COLO668 (cell line): ENCODE measurements around the gene ELP1.
A peak's percentile ranks its signal among the peaks of the same experiment; 100 is the strongest.
"Not testable (repeated sequence)": the region's sequence is repeated elsewhere in the genome, so short reads cannot be mapped to it uniquely, and the experiment has no call there.

Source experiments
- DNase-seq: peaks from one replicate; lab custom pipeline; 2025; ENCODE audit not compliant: unreplicated experiment; lab: John Stamatoyannopoulos, UW

Gene ELP1

GRCh38 chr9:108854641-108855528 is 79.0 kb downstream of the ELP1 start:
- no peak for DNase-seq

- DNase-seq: no peak
Measured at GRCh38 chr9:108854094-108854493, 79.8 kb downstream of the ELP1 start.

GRCh38 chr9:108852079-108852478 is 81.8 kb downstream of the ELP1 start:
- no peak for DNase-seq

- DNase-seq: no peak
Measured at GRCh38 chr9:108851138-108851537, 82.8 kb downstream of the ELP1 start.

GRCh38 chr9:108850293-108850897 is 83.5 kb downstream of the ELP1 start:
- DNase-seq: no peak

GRCh38 chr9:108848296-108848695 is 85.6 kb downstream of the ELP1 start:
- DNase-seq: peak; percentile 26

- no peak for DNase-seq
Measured at GRCh38 chr9:108845947-108846346, 88.0 kb downstream of the ELP1 start.

GRCh38 chr9:108845507-108845906 is 88.4 kb downstream of the ELP1 start:
- DNase-seq: no peak

- no peak for DNase-seq
Measured at GRCh38 chr9:108844856-108845255, 89.1 kb downstream of the ELP1 start.

- no peak for DNase-seq
Measured at GRCh38 chr9:108844391-108844790, 89.5 kb downstream of the ELP1 start.

- DNase-seq: no peak
Measured at GRCh38 chr9:108842610-108843295, 91.2 kb downstream of the ELP1 start.

- DNase-seq: not testable (repeated sequence)
Measured at GRCh38 chr9:108839561-108839960, 94.4 kb downstream of the ELP1 start.

- no peak for DNase-seq
Measured at GRCh38 chr9:108838017-108838416, 95.9 kb downstream of the ELP1 start.

- no peak for DNase-seq
Measured at GRCh38 chr9:108837530-108837929, 96.4 kb downstream of the ELP1 start.

GRCh38 chr9:108836781-108837180 is 97.1 kb downstream of the ELP1 start:
- DNase-seq: no peak

- DNase-seq: no peak
Measured at GRCh38 chr9:108836319-108836718, 97.6 kb downstream of the ELP1 start.

GRCh38 chr9:108835831-108836230 is 98.1 kb downstream of the ELP1 start:
- no peak for DNase-seq

GRCh38 chr9:108834959-108835665 is 98.8 kb downstream of the ELP1 start:
- no peak for DNase-seq

- DNase-seq: no peak
Measured at GRCh38 chr9:108832179-108832500, 101.8 kb downstream of the ELP1 start.

GRCh38 chr9:108831496-108832178 is 102.3 kb downstream of the ELP1 start:
- no peak for DNase-seq

GRCh38 chr9:108830272-108830671 is 103.7 kb downstream of the ELP1 start:
- no peak for DNase-seq
